NCI-H748 treated with DMSO at 0.1 percent for 48 hours (cell line): ENCODE measurements around the gene SMIM13.
A peak's percentile ranks its signal among the peaks of the same experiment; 100 is the strongest.

ENCODE experiments used
- DNase-seq: peaks from one replicate; lab custom pipeline; 2025; lab: John Stamatoyannopoulos, UW

The SMIM13 gene

GRCh38 chr6:11153447-11153846 lies 59.8 kb downstream of the SMIM13 start:
- DNase-seq = no peak

DNA sequence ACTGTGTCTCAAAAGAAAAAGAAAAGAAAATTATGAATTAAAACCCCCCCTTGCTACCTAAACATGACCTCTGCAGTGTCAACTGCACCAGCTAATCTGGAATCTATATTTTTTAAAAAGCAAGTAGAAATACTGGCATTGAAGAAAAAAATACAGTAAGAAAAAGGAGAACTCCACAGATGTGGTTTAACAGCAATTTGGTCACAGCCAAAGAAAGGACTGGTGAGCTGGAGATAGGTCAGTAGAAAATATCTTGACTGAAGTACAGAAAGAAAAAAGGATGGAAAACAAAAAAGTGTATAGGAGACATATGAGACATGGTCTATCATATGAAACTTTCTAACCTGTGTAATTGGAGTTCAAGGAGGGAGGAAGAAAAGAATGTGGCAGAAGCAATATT lies 62.0 kb downstream of the SMIM13 start:
- DNase-seq = no peak

GRCh38 chr6:11160199-11160598 lies 66.6 kb downstream of the SMIM13 start:
- DNase-seq = no peak

DNA sequence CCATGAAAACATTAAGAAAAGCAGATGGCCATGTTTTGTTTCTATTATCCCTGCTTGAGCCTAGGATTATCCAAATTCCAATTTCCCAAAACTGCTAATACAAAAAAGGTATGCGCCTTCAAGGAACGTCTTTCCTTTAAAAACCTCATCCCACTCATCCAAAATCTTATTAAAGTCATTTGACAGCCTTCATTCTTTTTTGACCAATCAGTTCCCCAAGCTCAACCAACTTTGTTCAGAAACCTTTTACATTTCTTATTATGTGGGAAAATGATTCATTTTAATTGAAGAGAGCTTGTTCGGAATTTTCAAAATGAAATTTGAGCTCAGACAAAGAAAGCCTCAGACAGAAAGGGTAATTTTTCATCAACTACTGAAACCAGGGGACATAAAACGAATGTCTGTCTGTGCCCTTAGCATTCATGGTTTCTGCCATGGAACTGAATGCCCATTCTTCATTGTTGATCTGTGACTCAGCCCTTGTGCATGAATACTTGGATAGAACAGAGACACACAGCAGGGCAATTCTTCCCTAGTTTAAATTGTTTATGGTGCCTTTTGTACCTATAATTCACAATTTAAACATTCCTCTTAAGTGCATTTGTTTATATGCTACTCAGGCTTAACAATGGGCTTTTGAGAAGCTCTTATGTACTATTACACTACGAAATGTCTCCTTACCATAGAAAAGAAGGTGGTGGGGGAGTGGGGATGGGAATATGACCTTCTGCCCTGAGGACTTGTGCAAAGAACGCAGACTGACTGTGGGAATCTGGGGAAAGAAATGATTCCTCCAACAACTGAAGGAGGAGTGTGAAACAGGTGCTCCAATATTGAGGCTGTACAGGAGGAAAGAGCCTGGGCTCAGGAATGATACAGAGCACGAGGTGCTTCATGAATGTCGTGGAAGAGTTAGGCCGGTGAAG lies 67.7 kb downstream of the SMIM13 start:
- peak; percentile 22 for DNase-seq

DNA sequence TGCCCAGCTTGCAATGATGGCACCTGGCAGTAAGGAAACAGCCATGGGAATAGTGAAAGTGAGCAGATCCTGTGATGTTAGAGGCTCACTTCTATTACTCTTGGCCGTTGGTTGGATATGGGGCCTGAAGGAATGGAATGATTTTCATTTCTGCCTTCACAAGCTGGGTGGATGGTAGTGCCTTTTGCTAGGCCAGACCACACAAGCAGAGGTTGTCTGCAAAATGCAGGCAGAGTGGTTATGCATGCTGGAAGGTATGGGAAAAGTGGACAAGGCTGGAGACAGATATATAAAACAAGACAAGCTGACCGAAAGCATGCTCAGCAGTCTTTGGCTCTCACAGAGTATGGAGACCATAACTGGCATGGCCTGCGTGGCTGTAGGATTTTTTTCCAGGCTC lies 68.6 kb downstream of the SMIM13 start:
- DNase-seq = no peak

DNA sequence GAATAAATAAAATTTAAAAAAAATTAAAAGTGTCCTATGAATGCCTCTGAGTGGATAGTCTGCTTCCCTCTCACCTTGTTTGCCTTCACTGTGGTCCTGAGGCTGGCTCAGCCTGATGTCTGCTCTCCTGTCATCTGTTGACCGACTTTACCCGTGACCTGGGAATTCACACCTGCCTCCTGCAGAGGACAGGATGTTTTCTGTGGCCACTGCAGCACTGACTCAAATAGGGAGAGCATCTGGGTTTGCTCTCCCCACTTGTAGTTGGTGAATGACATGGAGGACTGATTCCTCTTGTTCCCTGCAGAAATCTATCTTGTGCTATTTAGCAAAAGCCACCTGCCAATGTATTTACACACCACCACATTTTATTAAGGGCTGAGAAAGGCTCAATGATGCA lies 70.3 kb downstream of the SMIM13 start:
- peak; percentile 13 for DNase-seq

DNA sequence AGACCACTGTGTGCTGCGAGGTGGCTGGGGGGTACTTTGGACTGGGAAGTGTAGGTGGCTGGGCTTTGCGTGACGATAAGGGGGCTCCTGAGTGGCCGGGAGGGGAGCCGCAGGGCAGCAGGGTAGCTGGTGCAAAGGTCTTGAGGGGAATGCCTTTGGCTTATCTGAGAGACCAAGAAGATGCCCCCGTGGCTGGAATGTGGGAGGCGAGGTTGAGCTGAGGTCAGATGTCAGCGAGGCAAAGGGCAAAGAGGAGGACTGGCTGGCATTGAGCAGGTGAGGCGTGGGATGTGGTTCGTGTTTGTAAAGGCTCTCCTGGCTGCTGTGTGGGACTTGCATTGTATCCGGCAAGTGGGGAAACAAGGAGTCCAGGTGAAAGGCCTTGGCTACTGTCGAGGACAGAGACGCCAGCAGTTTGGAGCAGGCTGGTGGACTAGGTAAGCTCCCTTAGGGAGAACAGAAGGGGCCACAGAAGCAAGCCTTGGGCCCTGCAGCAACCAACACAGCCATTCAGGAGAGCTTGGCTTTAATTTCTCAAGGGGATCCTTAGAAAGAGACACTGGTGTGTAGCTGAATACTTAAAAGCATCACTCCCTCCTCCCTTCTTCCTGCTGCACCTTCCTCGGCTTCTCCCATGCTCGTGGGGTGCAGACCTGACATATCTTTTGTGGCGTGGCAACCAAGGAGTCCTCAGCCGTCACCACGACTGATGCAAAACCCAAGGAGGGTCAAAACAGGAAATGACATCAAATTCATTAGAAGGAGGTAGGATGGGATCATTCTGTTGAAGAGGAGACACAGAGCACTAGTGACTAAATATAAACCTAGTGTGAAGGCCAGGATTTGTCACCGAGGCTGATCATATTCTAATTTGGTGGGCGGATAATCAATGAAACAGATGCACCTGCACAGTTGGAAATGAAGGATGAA lies 71.3 kb downstream of the SMIM13 start:
- no peak for DNase-seq

DNA sequence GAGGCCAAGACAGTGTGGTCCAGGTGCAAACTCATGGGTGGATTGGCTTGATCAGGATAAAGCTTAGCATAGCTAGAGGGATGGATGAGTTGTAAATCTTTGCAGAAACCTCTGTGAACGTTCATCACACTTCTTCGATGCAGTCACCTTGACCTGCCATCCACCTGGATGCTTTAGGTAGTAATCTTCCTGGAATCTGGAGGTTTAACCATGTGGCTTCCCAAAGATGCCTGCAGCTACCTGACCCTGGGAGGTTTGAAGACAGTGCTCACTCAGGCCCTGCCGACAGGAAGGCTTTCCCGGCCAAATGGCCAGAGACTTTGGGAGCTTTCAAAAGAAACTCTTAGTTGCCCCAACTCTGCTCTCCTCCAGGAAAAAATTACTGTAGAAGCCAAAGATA lies 73.3 kb downstream of the SMIM13 start:
- no peak for DNase-seq

- DNase-seq = no peak
Measured at GRCh38 chr6:11168091-11168635, 74.5 kb downstream of the SMIM13 start.

GRCh38 chr6:11171952-11172351 lies 78.3 kb downstream of the SMIM13 start:
- DNase-seq = no peak

- DNase-seq = peak; percentile 79
Measured at GRCh38 chr6:11172501-11173327, 79.1 kb downstream of the SMIM13 start.

- no peak for DNase-seq
Measured at GRCh38 chr6:11174242-11174611, 80.6 kb downstream of the SMIM13 start.

- DNase-seq = no peak
Measured at GRCh38 chr6:11177271-11177670, 83.6 kb downstream of the SMIM13 start.

DNA sequence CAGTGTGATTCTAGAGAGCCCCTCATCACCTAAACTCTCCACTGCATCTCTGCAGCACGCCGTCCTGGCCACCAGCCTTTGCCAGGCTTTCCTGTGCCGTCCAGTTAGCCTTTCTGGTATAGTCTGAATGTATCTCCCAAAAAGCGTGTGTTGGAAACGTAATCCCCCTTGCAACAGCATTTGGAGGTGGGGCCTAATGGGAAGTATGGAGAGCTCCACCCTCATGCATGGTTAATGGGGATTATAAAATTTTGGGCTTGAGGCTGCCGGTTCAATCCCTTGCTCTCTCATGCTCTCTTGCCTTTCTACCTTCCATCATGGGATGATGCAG lies 85.4 kb downstream of the SMIM13 start:
- DNase-seq = no peak

DNA sequence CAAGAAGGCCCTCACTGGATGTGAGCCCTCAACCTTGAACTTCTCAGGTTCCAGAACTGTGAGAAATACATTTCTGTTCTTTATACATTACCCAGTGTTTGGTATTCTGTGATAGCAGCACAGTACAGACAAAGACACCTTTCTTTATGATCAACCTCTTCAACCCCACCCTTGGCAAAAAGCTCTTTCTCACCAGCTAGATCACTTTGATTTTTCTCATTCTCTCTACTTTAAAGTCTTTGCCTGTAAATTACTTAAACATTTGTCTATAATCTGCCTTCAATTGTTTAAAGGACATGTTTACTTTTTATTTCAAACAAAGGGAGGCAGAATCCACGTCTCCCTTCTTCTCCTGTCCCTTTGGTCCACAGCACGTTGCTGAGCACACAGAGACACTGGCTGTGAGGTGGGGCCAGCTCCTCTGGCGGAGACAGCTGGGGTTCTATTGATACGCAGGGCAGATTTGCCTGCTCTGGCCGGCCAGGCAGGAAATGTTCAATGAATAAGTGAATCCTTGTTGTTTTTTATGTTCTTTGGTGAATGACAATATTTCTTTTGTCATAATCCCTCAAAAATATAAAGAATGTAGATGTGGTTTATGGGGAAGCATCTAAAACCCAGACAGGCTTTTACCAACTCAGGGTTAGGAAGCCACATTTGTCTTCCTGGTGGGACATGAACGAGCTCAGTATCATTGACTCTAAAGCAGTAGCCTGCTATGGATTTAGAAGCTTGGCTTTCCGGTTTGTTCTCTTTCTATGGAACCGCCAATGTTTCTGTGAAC lies 86.0 kb downstream of the SMIM13 start:
- peak; percentile 14 for DNase-seq

DNA sequence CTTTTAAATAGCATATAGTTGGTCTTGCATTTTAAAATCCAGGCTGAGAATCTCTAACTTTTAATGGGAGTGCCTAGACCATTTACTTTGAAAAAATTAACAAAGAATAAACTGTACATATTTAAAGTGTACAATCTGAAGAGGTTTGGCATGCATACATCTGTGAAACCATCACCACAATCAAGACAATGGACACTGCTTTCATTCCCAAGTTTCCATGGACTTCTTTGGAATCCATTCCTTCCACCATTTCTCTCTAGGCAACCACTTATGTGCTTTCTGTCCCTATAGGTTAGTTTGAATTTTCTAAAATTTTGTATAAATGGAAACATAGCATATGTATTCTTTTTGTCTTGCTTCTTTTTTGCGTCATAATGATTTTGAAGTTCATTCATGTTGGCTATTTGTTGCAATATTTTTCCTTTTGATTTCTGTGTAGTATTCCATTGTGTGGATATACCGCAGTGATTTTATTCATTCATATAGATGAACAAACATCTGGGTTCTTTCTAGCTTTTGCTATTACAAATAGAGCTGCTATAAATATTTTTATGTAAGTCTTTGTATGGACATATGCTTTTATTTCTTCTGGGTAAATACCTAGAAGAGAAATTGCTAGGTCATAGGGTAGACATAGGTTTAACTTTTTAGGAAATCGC lies 88.0 kb downstream of the SMIM13 start:
- no peak for DNase-seq

DNA sequence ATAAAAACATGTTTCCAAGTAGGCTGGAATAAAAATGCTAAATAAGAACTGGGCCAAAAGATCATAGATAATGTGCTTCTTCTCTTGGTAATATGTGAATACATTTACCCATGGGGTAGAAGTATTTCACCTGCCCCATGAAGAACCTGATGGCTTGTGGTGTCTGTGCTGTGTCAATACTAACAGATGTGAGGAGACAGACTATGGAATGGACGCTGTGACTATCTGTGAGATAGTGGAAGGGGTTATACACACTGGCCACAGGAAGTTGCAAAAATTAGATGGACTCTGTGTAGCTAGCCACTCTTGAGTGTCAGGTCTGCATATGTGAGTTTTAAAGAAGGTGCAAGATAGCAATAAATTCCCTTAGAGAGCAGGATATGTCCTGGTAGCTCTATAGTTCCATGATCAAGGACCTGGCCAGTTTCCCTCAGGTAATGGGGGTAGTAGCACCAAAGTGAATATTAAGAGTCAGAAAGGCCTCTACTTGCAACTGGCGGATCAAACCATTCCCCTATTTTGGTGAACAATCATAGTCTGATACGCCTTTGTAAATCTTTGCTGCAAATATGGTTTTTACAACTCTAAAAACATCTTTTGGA lies 90.2 kb downstream of the SMIM13 start:
- no peak for DNase-seq

GRCh38 chr6:11185204-11185842 lies 91.7 kb downstream of the SMIM13 start:
- DNase-seq = no peak

DNA sequence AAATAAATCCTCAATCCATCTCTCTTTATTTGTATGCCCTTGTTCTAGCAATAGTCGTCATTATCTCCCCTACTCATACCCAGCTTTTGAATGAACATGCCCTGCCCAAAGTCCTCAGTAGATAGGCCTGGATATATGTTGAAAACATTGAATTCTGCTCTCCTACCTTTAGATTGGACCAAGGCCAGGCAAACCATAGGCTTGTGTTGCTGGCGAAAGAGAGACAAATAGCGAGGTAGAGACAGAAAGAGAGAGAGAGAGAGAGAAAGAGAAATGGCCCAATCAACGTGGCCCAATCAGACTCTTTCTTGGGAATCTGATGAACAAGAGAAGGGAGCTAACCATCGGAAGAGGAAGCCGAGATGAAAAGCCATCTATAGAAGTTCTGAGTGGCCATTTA lies 93.7 kb downstream of the SMIM13 start:
- no peak for DNase-seq
